Osteocyte (in vitro differentiated cells): Measurements from ENCODE around the gene MAPK14. TPM values are rescaled to one million over a fixed set of nuclear protein-coding genes. Genes with fewer than 3 reads are reported as not detected.
A peak's percentile ranks its signal among the peaks of the same experiment; 100 is the strongest.
"Not testable (repeated sequence)": the region's sequence is repeated elsewhere in the genome, so short reads cannot be mapped to it uniquely, and the experiment has no call there.

Experiments used
- DNase-seq: peaks from one replicate; pipeline ENCODE4 v3.0.0; 2021; ENCODE audit warnings: mixed read lengths; ENCODE audit not compliant: unreplicated experiment; ENCODE audit errors: extremely low spot score
- H3K27ac Mint-ChIP-seq: one replicate; pipeline ENCODE4 v1.8.0; 2021; ENCODE audit warnings: mild to moderate bottlenecking, mixed read lengths; ENCODE audit not compliant: unreplicated experiment
- H3K27me3 Mint-ChIP-seq: one replicate; pipeline ENCODE4 v1.8.0; 2021; ENCODE audit warnings: mixed read lengths; ENCODE audit not compliant: unreplicated experiment
- H3K36me3 Mint-ChIP-seq: one replicate; pipeline ENCODE4 v1.8.0; 2021; ENCODE audit warnings: mixed read lengths; ENCODE audit not compliant: unreplicated experiment
- H3K4me1 Mint-ChIP-seq: one replicate; pipeline ENCODE4 v1.8.0; 2021; ENCODE audit warnings: mixed read lengths; ENCODE audit not compliant: unreplicated experiment
- H3K4me3 Mint-ChIP-seq: one replicate; pipeline ENCODE4 v1.8.0; 2021; ENCODE audit warnings: mild to moderate bottlenecking, moderate library complexity, mixed read lengths; ENCODE audit not compliant: unreplicated experiment
- H3K9me3 Mint-ChIP-seq: one replicate; pipeline ENCODE4 v1.8.0; 2021; ENCODE audit warnings: mixed read lengths; ENCODE audit not compliant: unreplicated experiment
- long read RNA-seq: library from polyadenylated mRNA; unstranded; transcript quantifications from one replicate; pipeline ENCODE4 v2.0.0, GENCODE V29; 2021
- total RNA-seq: library from RNA; stranded (reverse); gene quantifications from 2 replicates; pipeline ENCODE4 v1.2.1, GENCODE V29; 2021
- TF ChIP-seq, protein P1 (sequence below): fragments of 200-600 bp; sonication (generic); IDR thresholded peaks from 2 replicates; pipeline ENCODE4 v1.5.0; 2021; ENCODE audit warnings: antibody characterized with exemption, mild to moderate bottlenecking, moderate library complexity

Gene MAPK14
- total RNA-seq, result 38.8 and 39.2 TPM in 2 replicates
- long read RNA-seq, partial matches to known transcripts, result 4 of 33 reads
- long read RNA-seq, other reads (novel, unspliced or antisense), result 28 of 33 reads

- Mint-ChIP-seq H3K4me3 (peak within 1 kb of the TSS; percentile 86), H3K27me3 (peaks cover 5% of the 10 kb centered on the region), H3K27ac (peak within 1 kb of the TSS; percentile 95), H3K4me1 (peaks cover 30% of the 10 kb centered on the region), H3K9me3 (no peaks in the 10 kb centered on the region), H3K36me3 (no peaks in the 10 kb centered on the region)
- peak; percentile 99 for DNase-seq
- TF ChIP-seq, protein P1, sequence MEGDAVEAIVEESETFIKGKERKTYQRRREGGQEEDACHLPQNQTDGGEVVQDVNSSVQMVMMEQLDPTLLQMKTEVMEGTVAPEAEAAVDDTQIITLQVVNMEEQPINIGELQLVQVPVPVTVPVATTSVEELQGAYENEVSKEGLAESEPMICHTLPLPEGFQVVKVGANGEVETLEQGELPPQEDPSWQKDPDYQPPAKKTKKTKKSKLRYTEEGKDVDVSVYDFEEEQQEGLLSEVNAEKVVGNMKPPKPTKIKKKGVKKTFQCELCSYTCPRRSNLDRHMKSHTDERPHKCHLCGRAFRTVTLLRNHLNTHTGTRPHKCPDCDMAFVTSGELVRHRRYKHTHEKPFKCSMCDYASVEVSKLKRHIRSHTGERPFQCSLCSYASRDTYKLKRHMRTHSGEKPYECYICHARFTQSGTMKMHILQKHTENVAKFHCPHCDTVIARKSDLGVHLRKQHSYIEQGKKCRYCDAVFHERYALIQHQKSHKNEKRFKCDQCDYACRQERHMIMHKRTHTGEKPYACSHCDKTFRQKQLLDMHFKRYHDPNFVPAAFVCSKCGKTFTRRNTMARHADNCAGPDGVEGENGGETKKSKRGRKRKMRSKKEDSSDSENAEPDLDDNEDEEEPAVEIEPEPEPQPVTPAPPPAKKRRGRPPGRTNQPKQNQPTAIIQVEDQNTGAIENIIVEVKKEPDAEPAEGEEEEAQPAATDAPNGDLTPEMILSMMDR, result peak; percentile 92
Measured at GRCh38 chr6:36027501-36028087, at the start of gene MAPK14. Gene MAPK14 (plus strand): TSS chr6:36027808. CDS start chr6:36028158, 350 bp downstream.

GRCh38 chr6:35980126-35980525, 47.5 kb upstream of the MAPK14 start:
- H3K9me3 Mint-ChIP-seq, DNase-seq, H3K4me1 Mint-ChIP-seq, H3K4me3 Mint-ChIP-seq, H3K36me3 Mint-ChIP-seq, H3K27ac Mint-ChIP-seq: not testable (repeated sequence)
- peaks cover 40% of the 10 kb centered on the region for H3K27me3 Mint-ChIP-seq

- H3K9me3 Mint-ChIP-seq, result no peaks in the 10 kb centered on the region
- H3K27ac Mint-ChIP-seq, result no peak overlapping the region
- no peaks in the 10 kb centered on the region for H3K4me1 Mint-ChIP-seq
- H3K4me3 Mint-ChIP-seq, result no peak overlapping the region
- peaks cover 40% of the 10 kb centered on the region for H3K27me3 Mint-ChIP-seq
- H3K36me3 Mint-ChIP-seq, result no peaks in the 10 kb centered on the region
- peak; percentile 27 for DNase-seq
- TF ChIP-seq, protein P1, result no peak
Measured at GRCh38 chr6:35980991-35981645, 46.5 kb upstream of the MAPK14 start.

DNA sequence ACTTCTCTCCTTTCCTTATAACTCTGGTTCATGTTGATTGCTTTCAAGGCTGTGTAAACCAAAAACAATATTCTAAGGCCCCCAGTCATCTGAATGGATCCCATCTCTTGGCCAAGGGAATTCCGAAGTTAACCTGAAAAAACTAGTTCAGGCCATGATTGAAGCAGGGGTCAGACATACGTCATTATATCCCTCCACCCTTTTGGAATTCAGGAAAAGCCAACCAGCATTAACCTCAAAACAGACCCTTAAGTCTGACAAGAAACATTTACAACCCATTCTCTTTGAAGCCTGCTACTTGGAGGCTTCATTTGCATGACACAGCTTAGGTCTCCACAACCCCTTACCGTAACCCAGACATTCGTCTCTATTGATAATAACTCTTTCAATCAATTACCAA, 42.9 kb upstream of the MAPK14 start:
- Mint-ChIP-seq H3K27ac (no peak overlapping the region), H3K4me1 (no peaks in the 10 kb centered on the region), H3K27me3 (peaks cover 38% of the 10 kb centered on the region), H3K36me3 (no peaks in the 10 kb centered on the region), H3K9me3 (no peaks in the 10 kb centered on the region), H3K4me3 (no peak overlapping the region)
- TF ChIP-seq, protein P1, result no peak
- no peak for DNase-seq

DNA sequence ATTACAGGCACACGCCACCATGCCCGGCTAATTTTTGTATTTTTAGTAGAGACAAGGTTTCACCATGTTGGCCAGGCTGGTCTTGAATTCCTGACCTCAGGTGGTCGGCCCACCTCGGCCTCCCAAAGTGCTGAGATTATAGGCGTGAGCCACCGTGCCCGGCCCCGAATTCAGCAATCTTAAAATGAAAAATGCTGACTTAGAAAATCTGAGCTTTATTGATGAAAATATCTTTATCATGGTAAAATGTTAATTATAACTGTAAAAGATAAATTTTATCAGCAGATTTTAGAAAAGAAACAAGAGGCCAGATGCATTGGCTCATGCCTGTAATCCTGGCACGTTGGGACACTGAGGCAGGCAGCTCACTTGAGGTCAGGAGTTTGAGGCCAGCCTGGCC, 39.6 kb upstream of the MAPK14 start:
- H3K4me3 Mint-ChIP-seq, DNase-seq, H3K27ac Mint-ChIP-seq, H3K9me3 Mint-ChIP-seq, H3K36me3 Mint-ChIP-seq, H3K4me1 Mint-ChIP-seq: not testable (repeated sequence)
- H3K27me3 Mint-ChIP-seq, result peaks cover 17% of the 10 kb centered on the region

DNA sequence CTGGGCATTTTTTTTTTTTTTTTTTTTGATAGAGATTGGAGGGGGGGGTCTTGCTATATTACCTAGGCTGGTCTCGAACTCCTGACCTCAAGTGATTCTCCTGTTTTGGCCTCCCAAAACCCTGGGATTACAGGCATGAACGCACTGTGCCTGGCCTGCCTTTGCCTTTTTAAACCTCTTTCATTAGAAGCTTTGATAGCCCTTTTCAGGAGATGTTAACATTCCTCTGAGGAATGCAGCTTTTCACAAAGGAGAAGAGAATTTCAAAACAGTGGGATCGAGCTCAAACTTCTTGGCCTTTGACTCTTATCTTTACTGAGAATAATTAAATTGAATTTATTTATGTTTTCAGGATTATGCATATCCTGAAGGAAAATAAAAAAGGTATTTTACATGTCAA, 34.5 kb upstream of the MAPK14 start:
- no peak overlapping the region for H3K27ac Mint-ChIP-seq
- H3K4me3 Mint-ChIP-seq, result no peak overlapping the region
- DNase-seq, result no peak
- TF ChIP-seq, protein P1, result no peak
- no peaks in the 10 kb centered on the region for H3K9me3 Mint-ChIP-seq
- H3K27me3 Mint-ChIP-seq, result peaks cover 10% of the 10 kb centered on the region
- no peaks in the 10 kb centered on the region for H3K4me1 Mint-ChIP-seq
- no peaks in the 10 kb centered on the region for H3K36me3 Mint-ChIP-seq
